Right ventricle myocardium superior (tissue), 1 donor: ENCODE measurements around the gene UTY. TPM values are rescaled to one million over a fixed set of nuclear protein-coding genes. Genes with fewer than 3 reads are reported as not detected.
A peak's percentile ranks its signal among the peaks of the same experiment; 100 is the strongest.
"Not testable (repeated sequence)": the region's sequence is repeated elsewhere in the genome, so short reads cannot be mapped to it uniquely, and the experiment has no call there.

Experiments used
- ATAC-seq: fragments of 200-7000 bp; cut with Tn5 transposase; one replicate; pipeline ENCODE4 v1.9.1; 2020; ENCODE audit warnings: mild to moderate bottlenecking; ENCODE audit not compliant: poor library complexity
- DNase-seq: peaks from one replicate; pipeline ENCODE4 v3.0.0-alpha.2; 2020
- intact Hi-C: fragments of 100-400 bp; cut with DNase I; formaldehyde crosslinking; loops from one replicate; pipeline ENCODE4 v1.11.2; 2022
- total RNA-seq: library from RNA; stranded (reverse); fragmentation: NEBNext Ultra II Directional; extraction: Animal tissue kit (Norgen Biotek cat#: 25700); gene quantifications from one replicate; pipeline ENCODE4 v1.2.1, GENCODE V29; 2021
- donor health status: DM: no; HTN: yes; CAD: no; lungs with severe emphysema.

The UTY gene
- total RNA-seq, 1 donor from 2014 or later, result 9.8 TPM

DNA sequence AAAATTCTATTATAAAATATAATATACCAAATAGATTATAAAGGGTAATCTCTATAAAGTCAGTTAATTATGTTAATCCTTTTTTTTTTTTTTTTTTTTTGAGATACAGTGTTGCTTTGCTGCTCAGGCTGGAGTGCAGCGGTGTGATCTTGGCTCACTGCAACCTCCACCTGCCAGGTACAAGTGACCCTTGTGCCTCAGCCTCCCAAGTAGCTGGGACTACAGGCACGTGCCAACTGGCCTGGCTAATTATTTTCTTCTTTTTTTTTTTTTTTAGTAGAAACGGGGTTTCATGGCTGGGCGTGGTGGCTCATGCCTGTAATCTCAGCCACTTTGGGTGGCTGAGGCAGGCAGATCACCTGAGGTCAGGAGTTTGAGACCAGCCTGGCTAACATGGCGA, 141.9 kb downstream of the UTY start:
- no peak for ATAC-seq
- no peak for DNase-seq
- intact Hi-C loops, result no loop called here

GRCh38 chrY:13333791-13334190, 146.0 kb downstream of the UTY start:
- intact Hi-C loops, result no loop called here
- DNase-seq (no peak), ATAC-seq (no peak)

- DNase-seq (no peak), ATAC-seq (no peak)
- intact Hi-C loops, result no loop called here
These were observed 149.2 kb downstream of the UTY start for GRCh38 chrY:13330651-13331050.

DNA sequence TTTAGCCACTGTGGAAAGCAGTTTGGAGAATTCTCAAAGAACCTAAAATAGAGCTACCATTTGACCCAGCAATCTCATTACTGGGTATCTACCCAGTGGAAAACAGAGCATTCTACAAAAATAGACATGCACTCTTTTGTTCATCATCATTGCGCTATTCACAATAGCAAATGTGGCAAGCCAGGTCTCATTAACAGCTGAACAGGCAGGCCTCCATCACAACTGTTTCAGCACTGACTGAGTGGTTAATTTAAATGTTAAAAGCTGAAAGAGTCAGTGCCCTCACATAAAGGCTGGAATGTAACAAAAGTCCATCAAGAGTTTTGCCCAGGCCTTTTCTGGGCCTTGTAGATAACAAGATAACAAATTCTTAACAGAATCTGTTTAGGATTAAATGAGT, 166.9 kb downstream of the UTY start:
- no peak for DNase-seq
- ATAC-seq, result no peak
- intact Hi-C loops, result no loop called here

DNA sequence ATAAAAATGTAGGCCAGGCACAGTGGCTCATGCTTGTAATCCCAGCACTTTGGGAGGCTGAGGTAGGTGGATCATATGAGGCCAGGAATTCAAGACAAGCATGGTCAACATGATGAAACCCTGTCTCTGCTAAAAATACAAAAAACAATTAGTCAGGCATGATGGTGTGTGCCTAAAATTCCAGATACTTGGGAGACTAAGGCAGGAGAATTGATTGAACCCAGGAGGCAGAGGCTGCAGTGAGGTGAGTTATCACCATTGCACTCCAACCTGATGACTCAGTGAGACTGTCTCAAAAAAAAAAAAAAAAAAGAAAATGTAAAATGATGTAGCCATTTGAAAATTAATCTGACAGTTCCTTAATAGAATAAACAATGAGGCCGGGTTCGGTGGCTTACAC, 171.9 kb downstream of the UTY start:
- intact Hi-C loops, result no loop called here
- ATAC-seq, result no peak

GRCh38 chrY:13300795-13301194, 179.0 kb downstream of the UTY start:
- ATAC-seq (no peak), DNase-seq (no peak)
- intact Hi-C loops, result no loop called here

More for the DNA sequence above, 171.9 kb downstream of the UTY start:
- DNase-seq, result no peak

GRCh38 chrY:13299411-13299810, 180.4 kb downstream of the UTY start:
- intact Hi-C loops, result no loop called here
- ATAC-seq (no peak), DNase-seq (no peak)

- DNase-seq, result no peak
- no peak for ATAC-seq
- intact Hi-C loops, result no loop called here
These were observed 183.5 kb downstream of the UTY start for GRCh38 chrY:13296176-13296890.

DNA sequence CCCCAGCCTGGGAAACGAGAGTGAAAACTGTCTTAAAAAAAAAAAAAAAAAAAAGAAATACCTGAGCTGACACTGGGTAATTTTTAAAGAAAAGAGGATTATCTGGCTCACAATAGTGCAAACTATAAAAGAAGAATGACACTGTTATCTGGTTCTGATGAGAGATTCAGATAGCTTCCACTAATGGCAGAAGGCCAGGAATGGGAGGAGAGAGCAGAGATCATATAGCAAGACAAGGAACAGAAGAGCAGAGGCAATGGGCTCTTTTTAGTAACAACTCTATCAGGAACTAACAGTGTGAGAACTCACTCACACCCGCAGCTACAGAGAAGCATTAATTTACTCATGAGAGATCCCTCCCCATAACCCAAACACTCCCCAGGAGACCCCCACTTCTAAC, 184.8 kb downstream of the UTY start:
- no peak for DNase-seq
- ATAC-seq, result no peak
- intact Hi-C loops, result no loop called here

DNA sequence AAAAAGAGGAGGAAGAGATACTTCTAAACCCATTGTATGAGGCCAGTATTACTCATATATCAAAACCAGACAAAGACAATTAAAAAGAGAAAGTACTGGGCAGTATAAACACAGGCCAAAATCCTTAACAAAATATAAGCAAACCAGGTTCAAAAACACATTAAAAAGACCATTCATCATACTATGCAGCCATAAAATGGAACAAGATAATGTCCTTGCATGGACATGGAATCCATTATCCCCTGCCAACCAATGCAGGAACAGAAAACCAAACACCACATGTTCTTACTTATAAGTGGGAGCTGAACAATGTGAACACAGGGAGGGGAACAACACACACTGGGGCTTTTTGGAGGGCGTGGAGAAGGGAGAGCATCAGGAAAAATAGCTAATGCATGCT, 188.6 kb downstream of the UTY start:
- intact Hi-C loops, result no loop called here
- ATAC-seq (no peak), DNase-seq (no peak)

DNA sequence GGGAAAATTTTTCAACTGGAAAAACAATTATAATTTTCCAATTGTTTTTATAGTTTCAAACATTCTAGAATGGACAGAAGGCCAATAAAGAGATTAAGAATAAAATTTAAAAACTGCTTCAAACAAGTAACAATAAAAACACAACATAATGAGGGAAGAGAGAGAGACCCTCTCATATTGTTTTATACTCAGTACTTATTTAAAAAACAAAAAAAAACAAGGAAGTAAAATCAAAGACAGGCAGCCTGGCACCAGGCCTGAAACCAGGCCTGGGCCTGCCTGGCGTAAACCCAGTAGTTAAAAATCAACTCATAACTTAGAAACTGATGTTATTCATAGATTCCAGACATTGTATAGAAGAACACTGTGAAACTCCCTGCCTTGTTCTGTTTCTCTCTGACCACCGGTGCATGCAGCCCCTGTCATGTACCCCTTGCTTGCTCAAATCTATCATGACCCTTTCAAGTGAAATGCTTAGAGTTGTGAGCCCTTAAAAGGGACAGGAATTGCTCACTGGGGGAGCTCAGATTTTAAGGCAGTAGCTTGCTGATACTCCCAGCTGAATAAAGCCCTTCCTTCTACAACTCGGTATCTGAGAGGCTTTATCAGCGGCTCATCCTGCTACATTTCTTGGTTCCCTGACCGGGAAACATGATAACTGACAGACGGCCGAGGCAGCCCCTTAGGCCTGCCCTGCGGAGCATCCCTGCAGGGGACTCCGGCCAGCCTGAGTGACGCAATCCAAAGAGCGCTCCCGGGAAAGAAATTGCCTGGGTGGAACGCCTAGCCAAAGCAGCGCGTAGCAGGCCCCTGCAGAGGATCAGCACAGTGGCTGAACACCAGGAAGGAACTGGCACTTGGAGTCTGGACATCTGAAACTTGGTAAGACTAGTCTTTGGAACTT, 197.4 kb downstream of the UTY start:
- peak; percentile 66 for DNase-seq
- intact Hi-C loops, result not testable (repeated sequence)
- peak; percentile 65 for ATAC-seq

GRCh38 chrY:13279561-13279960, 200.3 kb downstream of the UTY start:
- DNase-seq (no peak), ATAC-seq (no peak)
- intact Hi-C loops, result no loop called here

GRCh38 chrY:13271706-13272105, 208.1 kb downstream of the UTY start:
- intact Hi-C loops, result no loop called here
- DNase-seq (no peak), ATAC-seq (no peak)

GRCh38 chrY:13253941-13254440, 225.8 kb downstream of the UTY start:
- intact Hi-C loops, ATAC-seq, DNase-seq: not testable (repeated sequence)

DNA sequence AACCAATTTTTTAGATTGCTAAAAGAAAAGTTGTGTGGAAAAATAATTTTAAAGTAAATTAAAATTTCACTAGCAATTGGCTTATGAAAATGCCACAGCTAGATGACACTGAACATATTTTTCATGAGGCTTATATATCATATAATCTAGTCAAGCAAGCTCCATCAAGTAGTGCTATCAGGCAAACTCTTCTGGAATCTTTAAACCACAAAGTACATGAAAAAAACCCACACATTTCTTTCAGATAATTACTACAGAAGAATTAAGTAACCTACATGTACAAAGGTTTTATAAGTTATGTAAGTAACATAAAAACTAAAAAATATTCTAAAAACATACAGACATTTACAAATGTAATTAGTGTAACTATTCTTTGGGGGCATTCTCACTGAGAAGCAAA, 229.4 kb downstream of the UTY start:
- no peak for DNase-seq
- no peak for ATAC-seq
- intact Hi-C loops, result no loop called here

GRCh38 chrY:13243716-13244115, 236.1 kb downstream of the UTY start:
- no peak for ATAC-seq
- no peak for DNase-seq
- intact Hi-C loops, result no loop called here

GRCh38 chrY:13233901-13234300, 245.9 kb downstream of the UTY start:
- intact Hi-C loops, result no loop called here
- peak; percentile 93 for ATAC-seq
- peak; percentile 68 for DNase-seq

DNA sequence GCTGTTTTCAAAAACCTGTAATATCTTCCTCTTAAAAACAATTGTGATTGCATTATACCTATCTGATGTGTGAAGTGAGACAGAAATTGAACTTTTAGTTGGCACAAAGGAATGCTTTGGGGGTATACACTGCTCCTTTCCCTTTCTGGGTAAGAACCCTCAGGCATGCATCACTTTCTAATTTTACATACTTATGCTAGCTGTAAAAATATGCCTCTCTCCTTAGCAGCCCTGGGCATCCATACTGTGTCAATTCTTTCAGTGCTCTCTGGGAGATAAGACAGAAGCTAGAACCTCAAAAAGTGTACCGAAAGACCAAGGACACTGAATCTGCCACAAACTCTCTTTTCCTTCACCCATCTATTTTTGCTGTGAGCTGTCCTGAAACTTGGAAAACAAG, 246.7 kb downstream of the UTY start:
- peak; percentile 75 for ATAC-seq
- intact Hi-C loops, result no loop called here

DNA sequence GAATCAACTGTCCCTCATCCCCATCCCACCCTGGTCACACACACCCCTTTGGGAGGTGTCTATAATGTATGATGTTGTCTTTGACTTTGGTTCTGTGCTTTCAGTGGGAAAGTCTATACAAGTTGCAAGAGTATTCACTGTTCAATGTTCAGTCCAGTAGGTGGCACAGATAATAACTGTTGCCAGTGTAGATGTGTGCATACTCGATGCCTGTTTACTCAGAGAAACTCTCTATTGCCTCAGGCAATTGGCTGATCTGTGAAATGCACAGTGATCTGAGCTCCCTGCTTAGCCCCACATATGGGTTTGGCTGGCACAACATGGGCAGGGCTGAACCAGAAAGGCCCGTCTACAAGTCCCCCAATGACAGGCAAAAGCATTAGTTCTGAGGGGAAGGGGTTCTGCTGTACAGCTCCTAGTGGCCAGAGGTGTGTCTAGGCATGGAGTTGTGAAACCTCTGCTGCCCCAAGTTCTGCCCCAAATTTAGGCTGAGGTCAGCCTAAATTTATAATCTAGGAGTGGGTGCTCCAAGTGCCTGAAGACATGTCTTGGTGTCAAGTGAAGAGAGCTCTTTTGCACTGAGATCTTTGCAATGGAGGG, 252.4 kb downstream of the UTY start:
- ATAC-seq (no peak), DNase-seq (no peak)
- intact Hi-C loops, result no loop called here

More for the DNA sequence above, 246.7 kb downstream of the UTY start:
- no peak for DNase-seq
